Brain microvascular endothelial cell (primary cell): ENCODE results near the gene HPSE.

ENCODE experiments used
- DNase-seq: peaks from one replicate; pipeline ENCODE4 v3.0.0-alpha.2; 2020
- H3K27ac ChIP-seq: fragments of 250-450 bp; sonication (Bioruptor Pico); 2 replicates; pipeline ENCODE4 v1.5.1; 2020; ENCODE audit warnings: mild to moderate bottlenecking, moderate library complexity
- H3K27me3 ChIP-seq: fragments of 250-450 bp; sonication (Bioruptor Pico); replicated peaks from 2 replicates; pipeline ENCODE4 v1.5.1; 2020; ENCODE audit warnings: mild to moderate bottlenecking
- H3K36me3 ChIP-seq: fragments of 250-450 bp; sonication (Bioruptor Pico); replicated peaks from 2 replicates; pipeline ENCODE4 v1.5.1; 2020; ENCODE audit warnings: mild to moderate bottlenecking
- H3K4me3 ChIP-seq: 2 replicates; pipeline ENCODE4 v1.5.1; 2011; ENCODE audit warnings: low read depth, mild to moderate bottlenecking, control low read depth, low read length, moderate library complexity
- in situ Hi-C: cut with HindIII; loops from 2 replicates; pipeline ENCODE4 v1.10.0; 2017; ENCODE audit warnings: low sequenced_read_pairs, low pct_ligation_motif_present
- TF ChIP-seq, protein P1 (sequence below): IDR thresholded peaks from 2 replicates; pipeline ENCODE4 v1.5.1; 2011; ENCODE audit warnings: low read depth, mild to moderate bottlenecking, moderate library complexity, low read length, control low read depth, inconsistent platforms; ENCODE audit errors: missing control alignments

Gene HPSE

GRCh38 chr4:83334425-83335241 lies at the start of gene HPSE:
Gene HPSE (minus strand): TSS chr4:83334848. CDS start chr4:83334782, 66 bp downstream.
- H3K27ac ChIP-seq, result no peak within 1 kb of the TSS
- H3K27me3 ChIP-seq, result no peaks in the 10 kb centered on the region
- H3K36me3 ChIP-seq, result no peaks in the 10 kb centered on the region
- peak; percentile 40 for DNase-seq
- TF ChIP-seq, protein P1, sequence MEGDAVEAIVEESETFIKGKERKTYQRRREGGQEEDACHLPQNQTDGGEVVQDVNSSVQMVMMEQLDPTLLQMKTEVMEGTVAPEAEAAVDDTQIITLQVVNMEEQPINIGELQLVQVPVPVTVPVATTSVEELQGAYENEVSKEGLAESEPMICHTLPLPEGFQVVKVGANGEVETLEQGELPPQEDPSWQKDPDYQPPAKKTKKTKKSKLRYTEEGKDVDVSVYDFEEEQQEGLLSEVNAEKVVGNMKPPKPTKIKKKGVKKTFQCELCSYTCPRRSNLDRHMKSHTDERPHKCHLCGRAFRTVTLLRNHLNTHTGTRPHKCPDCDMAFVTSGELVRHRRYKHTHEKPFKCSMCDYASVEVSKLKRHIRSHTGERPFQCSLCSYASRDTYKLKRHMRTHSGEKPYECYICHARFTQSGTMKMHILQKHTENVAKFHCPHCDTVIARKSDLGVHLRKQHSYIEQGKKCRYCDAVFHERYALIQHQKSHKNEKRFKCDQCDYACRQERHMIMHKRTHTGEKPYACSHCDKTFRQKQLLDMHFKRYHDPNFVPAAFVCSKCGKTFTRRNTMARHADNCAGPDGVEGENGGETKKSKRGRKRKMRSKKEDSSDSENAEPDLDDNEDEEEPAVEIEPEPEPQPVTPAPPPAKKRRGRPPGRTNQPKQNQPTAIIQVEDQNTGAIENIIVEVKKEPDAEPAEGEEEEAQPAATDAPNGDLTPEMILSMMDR, result no peak
- H3K4me3 ChIP-seq, result peak within 1 kb of the TSS; percentile 57
- in situ Hi-C loops, result no loop called here

GRCh38 chr4:83382850-83383249 lies 48.2 kb upstream of the HPSE start:
- no peaks in the 10 kb centered on the region for H3K27me3 ChIP-seq
- DNase-seq, result no peak
- in situ Hi-C loops, result no loop called here
- H3K4me3 ChIP-seq, result no peak overlapping the region
- H3K36me3 ChIP-seq, result no peaks in the 10 kb centered on the region
- H3K27ac ChIP-seq, result no peak overlapping the region
- TF ChIP-seq, protein P1, result no peak

GRCh38 chr4:83381173-83381572 lies 46.5 kb upstream of the HPSE start:
- Histone ChIP-seq H3K27ac (no peak overlapping the region), H3K27me3 (no peaks in the 10 kb centered on the region), H3K4me3 (no peak overlapping the region), H3K36me3 (no peaks in the 10 kb centered on the region)
- no peak for DNase-seq
- TF ChIP-seq, protein P1, result no peak
- in situ Hi-C loops, result no loop called here

GRCh38 chr4:83378419-83378818 lies 43.8 kb upstream of the HPSE start:
- no peak for DNase-seq
- TF ChIP-seq, protein P1, result no peak
- Histone ChIP-seq H3K27ac (no peak overlapping the region), H3K27me3 (no peaks in the 10 kb centered on the region), H3K4me3 (no peak overlapping the region), H3K36me3 (no peaks in the 10 kb centered on the region)
- in situ Hi-C loops, result no loop called here

- H3K4me3 ChIP-seq, result no peak overlapping the region
- no peak overlapping the region for H3K27ac ChIP-seq
- TF ChIP-seq, protein P1, result no peak
- DNase-seq, result no peak
- no peaks in the 10 kb centered on the region for H3K36me3 ChIP-seq
- no peaks in the 10 kb centered on the region for H3K27me3 ChIP-seq
- in situ Hi-C loops, result no loop called here
Measured at GRCh38 chr4:83372931-83373330, 38.3 kb upstream of the HPSE start.

DNA sequence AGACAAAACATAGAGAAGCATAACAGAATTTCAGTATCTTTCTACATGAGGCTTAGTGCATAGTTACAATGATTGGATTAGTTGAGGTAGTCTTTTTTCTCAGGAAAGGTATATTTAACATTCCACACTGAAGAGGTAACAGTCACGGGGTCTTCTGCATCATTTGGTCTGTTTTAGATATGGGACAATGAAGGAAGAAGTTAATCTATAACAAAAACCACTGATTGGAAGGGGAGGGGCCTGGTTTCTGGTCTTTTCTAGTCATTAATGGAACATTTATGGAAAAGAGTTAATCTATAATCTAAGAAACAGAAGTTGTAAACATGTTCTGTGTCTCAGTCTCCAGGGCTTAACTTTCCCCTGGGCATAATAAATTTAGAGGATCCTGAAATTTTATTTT lies 37.3 kb upstream of the HPSE start:
- in situ Hi-C loops, result no loop called here
- Histone ChIP-seq H3K36me3 (no peaks in the 10 kb centered on the region), H3K27me3 (no peaks in the 10 kb centered on the region), H3K27ac (no peak overlapping the region), H3K4me3 (no peak overlapping the region)
- TF ChIP-seq, protein P1, result no peak
- no peak for DNase-seq
